Neural cell (in vitro differentiated cells): Measurements from ENCODE around the gene FAM32A.

ENCODE experiments used
- CTCF ChIP-seq: fragments of 450-650 bp; IDR thresholded peaks from 2 replicates; pipeline ENCODE4 v1.5.1; 2014; ENCODE audit warnings: antibody characterized with exemption, mild to moderate bottlenecking, moderate library complexity; ENCODE audit not compliant: poor library complexity, severe bottlenecking
- EZH2 ChIP-seq: fragments of 200-600, 300-800 bp; shearing (Covaris generic), sonication (generic); IDR thresholded peaks from 2 replicates; pipeline ENCODE4 v1.6.1; 2014; ENCODE audit warnings: antibody characterized with exemption, low read length, borderline replicate concordance, mild to moderate bottlenecking; ENCODE audit not compliant: insufficient read depth, poor library complexity, severe bottlenecking
- POLR2AphosphoS5 ChIP-seq: IDR thresholded peaks from 2 replicates; pipeline ENCODE4 v1.6.1; 2012
- RAD21 ChIP-seq: fragments of 450-650 bp; conservative IDR thresholded peaks from 2 replicates; pipeline ENCODE4 v1.6.1; 2014; ENCODE audit warnings: antibody characterized with exemption, mild to moderate bottlenecking, moderate library complexity
- REST ChIP-seq: IDR thresholded peaks from 2 replicates; pipeline ENCODE4 v1.6.1; 2012; ENCODE audit warnings: borderline replicate concordance
- SMC3 ChIP-seq: fragments of 450-650 bp; conservative IDR thresholded peaks from 2 replicates; pipeline ENCODE4 v1.6.1; 2014; ENCODE audit warnings: antibody characterized with exemption, mild to moderate bottlenecking, moderate library complexity; ENCODE audit not compliant: poor library complexity
- TAF1 ChIP-seq: IDR thresholded peaks from 2 replicates; pipeline ENCODE4 v1.6.1; 2012; ENCODE audit warnings: low read depth

- TF ChIP-seq TAF1 (no peak), CTCF (no peak), SMC3 (no peak), EZH2 (no peak), REST (no peak), RAD21 (no peak), POLR2AphosphoS5 (no peak)
Measured at GRCh38 chr19:16228637-16229321, 43.6 kb downstream of the FAM32A start.
